ENCODE results near the gene KHDC1L.
"Not testable (repeated sequence)": the region's sequence is repeated elsewhere in the genome, so short reads cannot be mapped to it uniquely, and the experiment has no call there.

Gene KHDC1L

DNA sequence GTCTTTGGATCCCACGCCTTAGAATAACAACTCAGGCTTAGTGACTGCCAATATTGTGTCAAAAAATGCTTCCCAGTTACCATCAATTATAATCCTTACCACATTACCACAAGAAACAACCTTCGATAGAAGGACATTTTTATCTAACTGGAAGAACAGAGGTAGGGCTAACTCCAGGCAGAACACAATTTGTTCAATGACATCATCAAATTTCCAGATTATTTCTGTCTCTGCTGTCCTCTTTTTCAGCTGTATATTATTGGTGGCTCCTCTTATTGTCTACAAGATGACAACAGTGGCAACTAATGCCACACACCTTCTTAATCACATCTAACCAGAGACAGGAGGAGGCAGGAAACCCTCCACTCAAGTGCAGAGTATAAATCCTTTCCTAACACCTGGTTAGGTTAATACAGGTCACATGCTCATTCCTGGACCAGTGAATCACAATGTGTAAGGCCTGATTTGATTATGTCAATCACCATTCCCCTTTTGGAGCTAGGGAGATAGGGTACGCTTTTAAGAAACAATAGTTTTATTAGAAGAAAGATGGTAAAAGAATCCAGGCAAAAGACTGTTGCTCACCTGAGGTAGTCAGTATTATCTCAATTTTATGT lies 18.0 kb downstream of the KHDC1L start:
- no peak for DNase-seq (ENCODE audit: extremely low read depth in 1 of 2, low read depth in 1 of 2)

DNA sequence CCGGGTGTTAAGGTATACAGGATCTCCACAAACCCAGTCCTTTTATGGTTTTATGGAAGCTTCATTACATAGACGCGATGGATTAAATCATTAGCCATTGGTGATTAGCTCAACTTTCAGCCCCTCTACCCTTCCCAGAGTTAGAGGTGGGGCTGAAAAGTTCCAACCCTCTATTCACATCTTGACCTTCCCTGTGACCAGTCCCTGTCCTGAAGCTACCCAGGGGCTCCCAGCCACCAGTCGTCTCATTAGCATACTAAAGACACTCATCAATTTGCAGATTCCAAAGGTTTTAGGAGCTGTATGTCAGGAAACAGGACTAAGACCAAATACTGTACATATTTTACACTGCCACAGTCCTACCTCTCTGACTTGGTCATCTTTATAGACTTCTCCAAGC lies 21.0 kb downstream of the KHDC1L start:
- no peak for DNase-seq (ENCODE audit: extremely low read depth in 1 of 2, low read depth in 1 of 2)

DNA sequence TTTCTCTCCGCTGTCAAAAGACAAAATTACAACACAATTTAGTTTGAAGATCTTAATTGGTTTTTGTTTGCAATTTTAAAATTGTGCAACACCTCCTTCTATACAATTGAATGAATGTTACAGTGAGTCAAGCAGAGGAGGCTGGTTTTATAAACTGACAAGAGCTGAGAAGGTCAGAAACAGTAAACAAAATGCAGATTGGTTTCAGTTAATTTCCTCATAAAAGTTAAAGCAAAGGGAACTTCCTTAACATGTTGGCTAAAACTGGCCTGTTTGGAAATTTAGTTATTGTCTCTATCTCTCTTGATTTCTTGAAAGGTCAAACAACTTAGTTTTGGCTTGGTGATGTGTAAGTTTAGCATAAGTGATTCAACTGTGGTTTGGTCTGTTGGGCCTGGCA lies 22.2 kb downstream of the KHDC1L start:
- DNase-seq (ENCODE audit: extremely low read depth in 1 of 2, low read depth in 1 of 2), result no peak

DNA sequence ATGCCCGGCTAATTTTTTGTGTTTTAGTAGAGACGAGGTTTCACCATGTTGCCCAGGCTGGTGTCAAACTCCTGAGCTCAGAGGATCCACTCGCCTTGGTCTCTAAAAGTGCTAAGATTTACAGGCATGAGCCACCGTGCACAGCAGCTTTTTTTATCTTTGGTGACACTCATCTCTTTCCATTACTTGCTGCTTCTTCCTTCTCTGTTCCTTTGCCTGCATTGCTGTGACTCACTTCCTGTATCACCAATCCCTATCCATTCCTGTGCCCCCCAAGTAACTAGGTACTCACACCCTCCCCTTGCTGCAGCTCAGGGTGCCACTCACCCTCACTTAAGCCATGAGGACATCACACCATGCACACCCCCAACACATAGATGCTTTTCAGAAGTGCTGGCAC lies 24.6 kb downstream of the KHDC1L start:
- no peak for DNase-seq (ENCODE audit: extremely low read depth in 1 of 2, low read depth in 1 of 2)

DNA sequence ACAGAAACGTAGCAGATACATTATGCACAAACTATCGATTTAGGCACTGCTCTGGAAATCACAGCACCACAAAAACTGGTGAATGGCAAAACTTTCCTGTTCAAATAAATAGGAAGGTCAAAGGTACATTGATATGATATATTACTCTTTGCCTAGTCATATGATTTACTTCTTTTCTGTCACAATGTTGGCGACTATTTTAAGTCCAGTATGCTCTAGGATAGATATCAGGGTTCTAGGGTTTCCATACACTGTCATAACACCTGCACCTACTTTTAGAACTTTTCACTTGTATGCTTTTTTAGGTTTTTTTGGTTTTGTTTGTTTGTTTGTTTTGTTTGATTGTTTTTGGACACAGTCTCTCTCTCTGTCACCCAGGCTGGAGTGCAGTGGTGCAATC lies 25.0 kb downstream of the KHDC1L start:
- no peak for DNase-seq (ENCODE audit: extremely low read depth in 1 of 2, low read depth in 1 of 2)

DNA sequence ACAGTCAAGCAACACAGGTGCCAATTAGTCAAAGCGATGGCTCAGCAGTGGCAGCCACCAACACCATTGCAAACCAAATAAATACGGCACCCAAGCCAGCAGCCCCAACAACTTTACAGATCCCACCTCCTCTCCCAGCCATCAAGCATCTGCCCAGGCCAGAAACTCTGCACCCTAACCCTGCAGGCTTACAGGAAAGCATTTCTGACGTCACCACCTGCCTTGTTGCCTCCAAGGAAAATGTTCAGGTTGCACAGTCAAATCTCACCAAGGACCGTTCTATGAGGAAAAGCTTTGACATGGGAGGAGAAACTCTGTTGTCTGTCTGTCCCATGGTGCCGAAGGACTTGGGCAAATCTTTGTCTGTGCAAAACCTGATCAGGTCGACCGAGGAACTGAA lies 30.6 kb downstream of the KHDC1L start:
- DNase-seq (ENCODE audit: extremely low read depth in 1 of 2, low read depth in 1 of 2), result no peak

DNA sequence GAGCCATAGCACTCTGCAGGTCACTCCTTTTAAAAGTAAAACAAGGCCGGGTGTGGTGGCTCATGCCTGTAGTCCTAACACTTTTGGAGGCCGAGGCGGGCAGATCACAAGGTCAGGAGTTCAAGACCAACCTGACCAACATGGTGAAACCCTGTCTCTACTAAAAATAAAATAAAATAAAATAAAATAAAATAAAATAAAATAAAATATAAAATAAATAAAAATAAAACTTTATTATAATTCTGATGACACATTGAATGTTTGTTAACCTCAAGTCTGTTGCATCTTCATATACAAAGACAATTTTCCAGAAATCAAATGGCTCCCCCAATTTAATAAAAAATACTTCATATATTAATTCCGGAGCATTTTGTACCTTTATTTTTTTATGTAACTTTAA lies 32.0 kb downstream of the KHDC1L start:
- DNase-seq (ENCODE audit: extremely low read depth in 1 of 2, low read depth in 1 of 2), result not testable (repeated sequence)

DNA sequence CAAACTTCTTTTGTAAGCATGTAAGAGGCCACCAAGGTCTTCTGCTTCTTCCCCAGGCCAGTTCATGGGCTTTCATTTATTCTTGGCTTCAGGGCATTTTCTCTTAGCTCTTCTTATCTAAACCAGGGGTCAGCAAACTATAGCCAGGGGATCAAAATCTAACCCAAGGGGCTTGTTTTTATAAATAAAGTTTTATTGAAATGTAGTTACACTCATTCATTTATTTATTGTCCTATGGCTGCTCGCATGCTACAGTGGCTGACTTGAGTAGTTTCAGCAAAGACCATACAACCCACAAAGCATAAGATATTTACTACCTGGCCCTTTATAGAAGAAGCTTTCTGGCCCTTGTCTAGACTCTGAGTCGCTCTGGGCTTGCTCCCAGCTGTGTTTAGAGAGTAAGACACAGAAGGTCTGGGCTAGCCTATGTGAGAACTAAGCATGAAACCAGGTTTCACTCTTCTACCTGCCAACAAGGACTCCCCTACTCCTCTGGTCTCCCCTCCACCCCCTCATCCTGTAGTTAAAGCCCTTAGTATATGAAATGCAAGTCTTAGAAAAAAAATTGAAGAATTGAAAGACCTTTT lies 43.2 kb downstream of the KHDC1L start:
- DNase-seq (ENCODE audit: extremely low read depth in 1 of 2, low read depth in 1 of 2), result no peak

DNA sequence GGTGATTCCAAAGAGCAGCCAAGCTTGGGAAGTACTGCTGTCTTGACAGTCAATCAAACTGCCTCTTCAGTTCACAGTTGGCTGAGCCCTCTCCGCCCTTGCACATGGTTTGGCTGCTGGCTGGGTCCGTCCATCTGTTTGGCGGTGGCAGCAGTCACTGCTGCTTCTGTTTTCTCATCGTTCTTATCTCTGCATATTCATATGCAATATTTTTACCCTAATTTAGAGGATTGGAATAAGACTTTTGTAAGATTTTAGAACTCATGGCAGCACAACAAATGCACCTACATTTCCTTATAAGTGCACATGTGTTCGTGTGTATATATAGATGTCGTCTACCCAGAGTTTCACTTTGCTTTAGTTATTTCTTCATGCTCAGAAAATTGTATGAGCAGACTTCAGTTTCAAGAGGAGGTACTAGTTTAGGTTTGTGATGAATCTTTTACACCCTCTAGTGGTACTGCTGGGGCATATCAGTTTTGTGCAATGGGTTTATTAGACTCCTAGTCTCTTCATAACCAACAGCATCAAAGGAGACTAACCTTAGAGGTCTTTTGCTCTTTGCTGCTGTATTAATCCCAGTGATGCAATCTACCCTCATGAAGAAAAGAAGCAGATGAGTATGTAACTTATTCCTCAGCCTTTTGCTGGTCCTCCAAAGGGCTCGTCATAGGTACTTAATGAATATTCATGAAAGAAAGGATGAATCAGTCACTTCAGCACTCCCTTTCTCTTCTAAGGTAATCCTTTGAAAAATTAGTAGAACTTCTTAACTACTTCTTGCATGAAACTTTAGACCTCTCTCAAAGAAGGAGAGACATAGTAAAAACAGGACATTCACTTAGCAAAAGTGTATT lies 44.3 kb downstream of the KHDC1L start:
- DNase-seq (ENCODE audit: extremely low read depth in 1 of 2, low read depth in 1 of 2), result no peak

DNA sequence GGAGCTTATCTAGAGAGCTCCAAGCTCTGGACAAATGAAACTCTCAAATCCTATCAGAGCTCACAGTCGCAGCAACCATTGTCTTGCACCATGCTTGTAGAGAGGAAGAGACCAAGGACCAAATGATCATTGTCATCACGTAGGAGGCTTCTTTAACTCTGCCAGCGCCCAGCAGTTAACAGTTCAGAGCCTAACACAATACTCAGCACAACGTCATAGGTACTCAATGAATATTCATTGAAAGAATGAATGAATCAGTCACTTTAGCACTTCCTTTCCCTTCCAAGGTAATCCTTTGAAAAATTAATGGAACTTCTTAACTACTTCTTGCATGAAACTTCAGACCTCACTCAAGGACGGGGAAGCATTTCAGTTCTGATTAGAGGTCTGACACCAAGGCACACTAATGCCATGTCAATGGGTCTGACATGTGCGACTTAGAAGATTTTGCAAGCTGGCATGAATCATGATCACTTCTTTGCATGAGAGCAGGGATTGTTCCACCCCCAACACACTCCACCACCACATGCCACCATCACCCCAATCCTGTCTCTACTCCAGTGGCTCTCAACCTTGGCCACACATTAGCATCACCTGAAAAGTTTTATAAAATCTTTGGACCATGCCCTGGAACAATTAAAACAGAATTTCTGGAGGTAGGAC lies 45.1 kb downstream of the KHDC1L start:
- no peak for DNase-seq (ENCODE audit: extremely low read depth in 1 of 2, low read depth in 1 of 2)

DNA sequence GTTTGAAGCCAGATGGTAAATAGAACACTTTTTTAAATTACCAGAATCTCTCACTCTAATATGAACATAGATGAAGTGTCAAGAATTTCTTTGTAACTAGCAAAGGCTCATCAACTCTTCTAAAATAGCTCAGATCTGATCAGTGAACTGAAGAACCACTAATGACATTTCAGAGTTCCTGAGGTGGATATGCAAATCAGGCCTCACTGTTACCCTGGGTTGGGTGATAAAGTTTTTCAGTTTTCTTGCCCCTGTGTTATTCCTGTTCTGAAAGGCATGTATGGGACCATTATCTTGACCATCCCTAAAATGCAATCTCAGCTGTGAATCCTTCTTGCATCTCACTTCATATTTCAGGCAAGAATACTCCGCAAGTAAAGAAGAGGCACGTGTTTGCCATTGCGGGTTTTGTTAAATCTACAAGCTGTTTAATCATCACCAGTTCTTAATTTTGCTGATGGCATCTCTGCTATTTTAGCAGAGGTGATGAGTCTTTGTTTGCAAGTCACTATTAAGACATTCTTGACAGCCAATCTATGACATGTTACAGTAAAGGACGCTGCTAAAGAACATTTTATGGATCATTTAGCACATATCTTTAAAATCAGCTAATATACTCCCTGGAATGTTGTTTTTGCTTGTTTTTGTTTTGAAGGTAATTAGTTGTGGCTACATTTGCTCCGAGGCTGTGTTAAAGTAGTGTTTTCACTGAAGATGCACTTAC lies 47.9 kb downstream of the KHDC1L start:
- no peak for DNase-seq (ENCODE audit: extremely low read depth in 1 of 2, low read depth in 1 of 2)

DNA sequence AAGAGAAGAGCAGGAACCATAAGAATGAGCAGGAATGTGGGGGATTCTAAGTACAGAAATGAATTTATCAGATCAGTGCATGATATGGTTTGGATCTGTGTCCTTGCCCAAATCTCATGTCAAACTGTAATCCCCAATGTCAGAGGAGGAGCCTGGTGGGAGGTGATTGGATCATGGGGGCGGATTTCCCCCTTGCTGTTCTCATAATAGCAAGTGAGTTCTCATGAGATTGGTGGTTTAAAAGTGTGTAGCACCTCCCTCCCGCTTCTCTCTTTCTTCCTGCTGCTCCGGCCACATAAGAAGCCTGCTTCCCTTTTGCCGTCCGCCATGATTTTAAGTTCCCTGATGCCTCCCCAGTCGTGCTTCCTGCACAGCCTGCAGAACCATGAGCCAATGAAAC lies 49.2 kb downstream of the KHDC1L start:
- DNase-seq (ENCODE audit: extremely low read depth in 1 of 2, low read depth in 1 of 2), result no peak

DNA sequence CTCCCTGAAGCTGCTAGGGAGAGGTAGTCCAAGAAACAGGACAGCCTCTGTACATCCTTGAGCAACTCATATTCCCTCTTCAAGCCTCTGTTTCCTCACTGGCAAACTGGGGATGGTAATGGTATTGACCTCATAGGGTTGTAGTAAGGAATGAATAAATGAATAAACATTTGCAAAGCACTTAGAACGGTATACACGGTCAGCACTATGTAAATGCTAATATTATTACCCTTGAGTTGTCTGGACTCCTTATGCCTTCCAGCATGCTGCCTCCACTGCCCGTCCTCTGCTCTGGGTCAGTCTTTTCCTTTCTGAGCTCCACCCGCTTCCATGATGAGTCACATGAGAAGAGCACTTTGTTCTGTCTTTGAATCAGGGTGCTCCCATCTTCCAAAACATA lies 50.6 kb downstream of the KHDC1L start:
- DNase-seq (ENCODE audit: extremely low read depth in 1 of 2, low read depth in 1 of 2), result no peak

Measured in stimulated activated CD8-positive, alpha-beta memory T cell treated with anti-CD3 and anti-CD28 coated beads, Interleukin-7, amount 100 ng/mL, for 48 hours (primary cell).